Heart left ventricle (tissue), 13 donors: ENCODE measurements around the gene COMP.

Source experiments
- POLR2A ChIP-seq, 2 donors: fragments of 450-650 bp; IDR thresholded peaks; one replicate each; pipeline ENCODE4 v1.6.1; 2017; ENCODE audit warnings: antibody characterized with exemption in 2 of 2, mild to moderate bottlenecking in 2 of 2, moderate library complexity in 2 of 2
- TF ChIP-seq, protein P1 (sequence below), 12 donors: fragments of 200-600 bp; sonication (generic) in 4 of 12; IDR thresholded peaks; one replicate each; pipeline versions ENCODE4 v1.5.0 to v1.8.0; 2018 to 2022; ENCODE audit warnings: antibody characterized with exemption in 12 of 12, mild to moderate bottlenecking in 5 of 12
- donor health status: ischemic (EF 13 %, LVEDD 7.1; RV severe dilation, severe dysfunction).
- donor health status: DM: no; HTN: yes; CAD: no.
- donor health status: DM: no; HTN: no; CAD: no.
- donor health status: ischemic (EF 25% LVEDD 6.9; RV normal size, moderate dysfunction).
- donor health status: ischemic (EF 25% LVEDD 5.7; RV mildly dilated, moderate dysfunction).
- donor health status: ischemic (EF 35%, LVEDD 5.7; RV mildly dilated, moderate dysfunction).
- donor health status: nonischemic (EF 11% LVEDD 7.7; RV severe dilation, severe dysfunction).
- donor health status: DM: yes; HTN: yes; CAD: no.
- donor health status: PGD.
- donor health status: ischemic (EF 29% LVEDD 5.4; RV normal size, mild dysfunction).
- donor health status: nonischemic (EF 23%, LVEDD 6.1; RV moderate dilation, normal function).

DNA sequence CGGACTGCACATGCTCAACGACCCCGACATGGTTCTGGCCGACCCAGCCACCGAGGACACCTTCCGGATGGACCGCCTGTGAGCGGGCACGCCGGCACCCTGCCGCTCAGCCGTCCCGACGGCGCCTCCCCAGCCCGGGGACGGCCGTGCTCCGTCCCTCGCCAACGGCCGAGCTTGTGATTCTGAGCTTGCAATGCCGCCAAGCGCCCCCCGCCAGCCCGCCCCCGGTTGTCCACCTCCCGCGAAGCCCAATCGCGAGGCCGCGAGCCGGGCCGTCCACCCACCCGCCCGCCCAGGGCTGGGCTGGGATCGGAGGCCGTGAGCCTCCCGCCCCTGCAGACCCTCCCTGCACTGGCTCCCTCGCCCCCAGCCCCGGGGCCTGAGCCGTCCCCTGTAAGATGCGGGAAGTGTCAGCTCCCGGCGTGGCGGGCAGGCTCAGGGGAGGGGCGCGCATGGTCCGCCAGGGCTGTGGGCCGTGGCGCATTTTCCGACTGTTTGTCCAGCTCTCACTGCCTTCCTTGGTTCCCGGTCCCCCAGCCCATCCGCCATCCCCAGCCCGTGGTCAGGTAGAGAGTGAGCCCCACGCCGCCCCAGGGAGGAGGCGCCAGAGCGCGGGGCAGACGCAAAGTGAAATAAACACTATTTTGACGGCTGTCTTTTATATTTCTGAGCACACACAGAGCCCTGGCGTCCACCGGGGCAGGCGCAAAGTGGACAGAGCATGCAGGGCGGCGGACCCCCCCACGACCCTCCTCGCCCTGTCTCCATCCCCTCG lies 13.6 kb downstream of the COMP start:
- no peak for TF ChIP-seq POLR2A (IDR thresholded peaks at IDR 0.05)
- TF ChIP-seq, protein P1, sequence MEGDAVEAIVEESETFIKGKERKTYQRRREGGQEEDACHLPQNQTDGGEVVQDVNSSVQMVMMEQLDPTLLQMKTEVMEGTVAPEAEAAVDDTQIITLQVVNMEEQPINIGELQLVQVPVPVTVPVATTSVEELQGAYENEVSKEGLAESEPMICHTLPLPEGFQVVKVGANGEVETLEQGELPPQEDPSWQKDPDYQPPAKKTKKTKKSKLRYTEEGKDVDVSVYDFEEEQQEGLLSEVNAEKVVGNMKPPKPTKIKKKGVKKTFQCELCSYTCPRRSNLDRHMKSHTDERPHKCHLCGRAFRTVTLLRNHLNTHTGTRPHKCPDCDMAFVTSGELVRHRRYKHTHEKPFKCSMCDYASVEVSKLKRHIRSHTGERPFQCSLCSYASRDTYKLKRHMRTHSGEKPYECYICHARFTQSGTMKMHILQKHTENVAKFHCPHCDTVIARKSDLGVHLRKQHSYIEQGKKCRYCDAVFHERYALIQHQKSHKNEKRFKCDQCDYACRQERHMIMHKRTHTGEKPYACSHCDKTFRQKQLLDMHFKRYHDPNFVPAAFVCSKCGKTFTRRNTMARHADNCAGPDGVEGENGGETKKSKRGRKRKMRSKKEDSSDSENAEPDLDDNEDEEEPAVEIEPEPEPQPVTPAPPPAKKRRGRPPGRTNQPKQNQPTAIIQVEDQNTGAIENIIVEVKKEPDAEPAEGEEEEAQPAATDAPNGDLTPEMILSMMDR (IDR thresholded peaks at IDR 0.05): no peak
